H9 (cell line): ENCODE measurements around the gene CDH5. TPM values are rescaled to one million over a fixed set of nuclear protein-coding genes. Genes with fewer than 3 reads are reported as not detected.

Experiments
- DNase-seq: peaks from one replicate; pipeline ENCODE4 v3.0.0-alpha.2; 2017
- H2AFZ ChIP-seq: one replicate; pipeline ENCODE4 v1.6.1; 2013; ENCODE audit warnings: mild to moderate bottlenecking, low read length, control low read depth, moderate library complexity
- H2AK5ac ChIP-seq: 2 replicates; pipeline ENCODE4 v1.6.1; 2013; ENCODE audit warnings: low read length, control low read depth, mixed read lengths; ENCODE audit not compliant: insufficient read length
- H2BK120ac ChIP-seq: one replicate; pipeline ENCODE4 v1.6.1; 2013; ENCODE audit warnings: low read depth, mild to moderate bottlenecking, low read length, control low read depth, inconsistent platforms; ENCODE audit not compliant: poor library complexity, severe bottlenecking
- H2BK12ac ChIP-seq: 2 replicates; pipeline ENCODE4 v1.6.1; 2013; ENCODE audit warnings: low read length, control low read depth, mixed read lengths, low read depth; ENCODE audit not compliant: insufficient read length
- H2BK15ac ChIP-seq: 2 replicates; pipeline ENCODE4 v1.6.1; 2013; ENCODE audit warnings: low read depth, low read length, control low read depth
- H2BK20ac ChIP-seq: one replicate; pipeline ENCODE4 v1.6.1; 2013; ENCODE audit warnings: low read depth, mild to moderate bottlenecking, low read length, control low read depth, inconsistent platforms; ENCODE audit not compliant: poor library complexity, severe bottlenecking
- H2BK5ac ChIP-seq: 2 replicates; pipeline ENCODE4 v1.6.1; 2013; ENCODE audit warnings: low read length, control low read depth, mixed read lengths; ENCODE audit not compliant: insufficient read length
- H3K14ac ChIP-seq: 2 replicates; pipeline ENCODE4 v1.6.1; 2013; ENCODE audit warnings: low read length, control low read depth; ENCODE audit not compliant: insufficient read depth
- H3K18ac ChIP-seq: 2 replicates; pipeline ENCODE4 v1.6.1; 2013; ENCODE audit warnings: low read depth, mild to moderate bottlenecking, mixed read lengths, low read length, control low read depth; ENCODE audit not compliant: insufficient read length
- H3K23ac ChIP-seq: 2 replicates; pipeline ENCODE4 v1.6.1; 2013; ENCODE audit warnings: low read length, control low read depth, mixed read lengths, low read depth; ENCODE audit not compliant: insufficient read length
- H3K23me2 ChIP-seq: 2 replicates; pipeline ENCODE4 v1.6.1; 2013; ENCODE audit warnings: low read depth, mild to moderate bottlenecking, mixed read lengths, low read length, control low read depth; ENCODE audit not compliant: insufficient read length, poor library complexity, severe bottlenecking
- H3K27ac ChIP-seq: 2 replicates; pipeline ENCODE4 v1.5.1; 2013; ENCODE audit warnings: low read length, control low read depth, mixed read lengths, low read depth; ENCODE audit not compliant: insufficient read length
- H3K27me3 ChIP-seq: 2 replicates; pipeline ENCODE4 v1.6.1; 2013; ENCODE audit warnings: low read length, control low read depth, inconsistent platforms; ENCODE audit not compliant: insufficient read depth
- H3K4ac ChIP-seq: 2 replicates; pipeline ENCODE4 v1.6.1; 2013; ENCODE audit warnings: low read depth, mild to moderate bottlenecking, control low read depth, inconsistent platforms, low read length, moderate library complexity
- H3K4me1 ChIP-seq: 2 replicates; pipeline ENCODE4 v1.6.1; 2013; ENCODE audit warnings: low read length, control low read depth, inconsistent platforms; ENCODE audit not compliant: insufficient read depth
- H3K4me2 ChIP-seq: 2 replicates; pipeline ENCODE4 v1.6.1; 2013; ENCODE audit warnings: low read length, control low read depth, mixed read lengths; ENCODE audit not compliant: insufficient read length, insufficient read depth
- H3K56ac ChIP-seq: 2 replicates; pipeline ENCODE4 v1.6.1; 2013; ENCODE audit warnings: low read depth, mild to moderate bottlenecking, mixed read lengths, low read length, control low read depth; ENCODE audit not compliant: insufficient read length
- H3K79me1 ChIP-seq: 2 replicates; pipeline ENCODE4 v1.6.1; 2013; ENCODE audit warnings: low read depth, mild to moderate bottlenecking, moderate library complexity, low read length, control low read depth, inconsistent platforms; ENCODE audit not compliant: insufficient read depth, poor library complexity, severe bottlenecking
- H3K79me2 ChIP-seq: 2 replicates; pipeline ENCODE4 v1.6.1; 2013; ENCODE audit warnings: low read length, control low read depth, inconsistent platforms; ENCODE audit not compliant: insufficient read depth
- H3K9ac ChIP-seq: 2 replicates; pipeline ENCODE4 v1.6.1; 2013; ENCODE audit warnings: low read length, control low read depth, mixed read lengths; ENCODE audit not compliant: insufficient read length; ENCODE audit errors: extremely low read depth
- H3K9me3 ChIP-seq: one replicate; pipeline ENCODE4 v1.6.1; 2013; ENCODE audit warnings: low read depth, low read length, inconsistent platforms; ENCODE audit not compliant: control insufficient read depth
- H3T11ph ChIP-seq: one replicate; pipeline ENCODE4 v1.6.1; 2013; ENCODE audit warnings: mild to moderate bottlenecking, low read length, control low read depth, inconsistent platforms
- H4K20me1 ChIP-seq: one replicate; pipeline ENCODE4 v1.6.1; 2013; ENCODE audit not compliant: control insufficient read depth, insufficient read length, insufficient read depth
- H4K5ac ChIP-seq: 2 replicates; pipeline ENCODE4 v1.6.1; 2013; ENCODE audit warnings: low read depth, mild to moderate bottlenecking, mixed read lengths, low read length, control low read depth; ENCODE audit not compliant: insufficient read length
- H4K8ac ChIP-seq: replicated peaks from 2 replicates; pipeline ENCODE4 v1.6.1; 2013; ENCODE audit warnings: low read length, control low read depth, mixed read lengths, low read depth; ENCODE audit not compliant: insufficient read length
- H4K91ac ChIP-seq: 2 replicates; pipeline ENCODE4 v1.6.1; 2013; ENCODE audit warnings: low read depth, mild to moderate bottlenecking, moderate library complexity, mixed read lengths, low read length, control low read depth; ENCODE audit not compliant: insufficient read length
- H3K27ac Mint-ChIP-seq, 3 experiments: 2 replicates in 2 of 3; 3 replicates in 1 of 3; pipeline ENCODE4 v1.8.0; 2020 to 2021; ENCODE audit warnings: mixed read lengths in 3 of 3, mild to moderate bottlenecking in 1 of 3, moderate library complexity in 1 of 3
- H3K27me3 Mint-ChIP-seq: 2 replicates; pipeline ENCODE4 v1.8.0; 2021; ENCODE audit warnings: low read depth, mild to moderate bottlenecking, moderate library complexity, mixed read lengths
- H3K36me3 Mint-ChIP-seq, 3 experiments: 2 replicates in 2 of 3; 3 replicates in 1 of 3; pipeline ENCODE4 v1.8.0; 2020 to 2021; ENCODE audit warnings: low read depth in 3 of 3, mixed read lengths in 3 of 3; ENCODE audit not compliant: insufficient read depth in 1 of 3
- H3K4me1 Mint-ChIP-seq, 2 experiments: 2 replicates each; pipeline ENCODE4 v1.8.0; 2020; ENCODE audit warnings: mixed read lengths in 2 of 2
- H3K4me3 Mint-ChIP-seq, 2 experiments: 2 replicates in 1 of 2; 3 replicates in 1 of 2; pipeline ENCODE4 v1.8.0; 2020 to 2021; ENCODE audit warnings: mild to moderate bottlenecking in 2 of 2, mixed read lengths in 2 of 2, moderate library complexity in 1 of 2
- H3K9me3 Mint-ChIP-seq, 2 experiments: 2 replicates in 1 of 2; 3 replicates in 1 of 2; pipeline ENCODE4 v1.8.0; 2020; ENCODE audit warnings: mild to moderate bottlenecking in 2 of 2, mixed read lengths in 2 of 2, moderate library complexity in 1 of 2
- WGBS: extraction: QIAGEN DNeasy Blood & Tissue Kit; methylation state at CpG from one replicate; pipeline ENCODE4 v1.1.7; 2013; ENCODE audit warnings: missing lambda C conversion rate, low lambda C conversion rate, mixed read lengths; ENCODE audit not compliant: insufficient read length; ENCODE audit errors: extremely low coverage; 5-methylcytosine and 5-hydroxymethylcytosine counted together
- total RNA-seq: library from RNA; stranded (reverse); gene quantifications from 2 replicates; pipeline ENCODE4 v1.2.1, GENCODE V29; 2021
- TF ChIP-seq, protein P1 (sequence below): fragments of 200-600 bp; sonication (generic); conservative IDR thresholded peaks from 3 replicates; pipeline ENCODE4 v1.8.0; 2021; ENCODE audit warnings: antibody characterized with exemption, mild to moderate bottlenecking

The CDH5 gene
- total RNA-seq, 1 experiment from 2014 or later = 0.20 TPM

DNA sequence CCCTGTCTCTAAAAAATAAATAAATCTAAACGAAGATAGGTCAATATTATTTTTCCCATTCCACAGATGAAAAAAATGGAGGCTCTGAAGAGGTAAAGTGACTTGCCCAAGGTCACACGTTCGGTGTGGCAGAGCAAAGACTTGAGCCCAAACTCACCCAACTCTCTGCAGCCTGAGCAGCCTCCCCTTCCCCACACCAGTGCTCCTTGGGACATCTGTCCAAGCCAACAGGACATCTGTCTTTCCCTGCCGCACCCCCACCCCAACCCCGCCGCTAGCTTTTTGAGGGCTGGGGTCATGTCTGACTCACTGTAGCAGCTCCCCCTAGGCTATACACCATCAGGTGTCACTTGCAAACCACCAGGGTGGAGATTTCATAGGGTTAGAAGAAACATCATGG, 55.4 kb downstream of the CDH5 start:
- no peak overlapping the region for H2AFZ ChIP-seq
- H4K20me1 ChIP-seq = no peaks in the 10 kb centered on the region
- peaks cover 2 to 17% of the 10 kb centered on the region in 2 experiments; a peak in 2 of 4 replicates for H3K4me1 Mint-ChIP-seq
- H3K18ac ChIP-seq = no peak overlapping the region
- H3K27ac Mint-ChIP-seq = no peak overlapping the region
- H3K14ac ChIP-seq = no peak overlapping the region
- H3K9me3 ChIP-seq = no peaks in the 10 kb centered on the region
- no peak for DNase-seq
- no peak overlapping the region for H2AK5ac ChIP-seq
- H3K36me3 Mint-ChIP-seq = peaks cover 0 to 4% (median 2%) of the 10 kb centered on the region in 3 experiments; a peak in 3 of 7 replicates
- H3K4ac ChIP-seq = no peak overlapping the region
- peaks cover 4% of the 10 kb centered on the region in 2 experiments; a peak in 4 of 5 replicates for H3K9me3 Mint-ChIP-seq
- no peak overlapping the region for H3K9ac ChIP-seq
- no peaks in the 10 kb centered on the region for H3K4me1 ChIP-seq
- no peak overlapping the region for H3K4me3 Mint-ChIP-seq
- H3K23ac ChIP-seq = no peak overlapping the region
- H3K27me3 ChIP-seq = peaks cover 21% of the 10 kb centered on the region
- no peak overlapping the region for H2BK15ac ChIP-seq
- no peak overlapping the region for H2BK5ac ChIP-seq
- peaks cover 3% of the 10 kb centered on the region for H3K23me2 ChIP-seq
- no peak overlapping the region for H3T11ph ChIP-seq
- TF ChIP-seq, protein P1, sequence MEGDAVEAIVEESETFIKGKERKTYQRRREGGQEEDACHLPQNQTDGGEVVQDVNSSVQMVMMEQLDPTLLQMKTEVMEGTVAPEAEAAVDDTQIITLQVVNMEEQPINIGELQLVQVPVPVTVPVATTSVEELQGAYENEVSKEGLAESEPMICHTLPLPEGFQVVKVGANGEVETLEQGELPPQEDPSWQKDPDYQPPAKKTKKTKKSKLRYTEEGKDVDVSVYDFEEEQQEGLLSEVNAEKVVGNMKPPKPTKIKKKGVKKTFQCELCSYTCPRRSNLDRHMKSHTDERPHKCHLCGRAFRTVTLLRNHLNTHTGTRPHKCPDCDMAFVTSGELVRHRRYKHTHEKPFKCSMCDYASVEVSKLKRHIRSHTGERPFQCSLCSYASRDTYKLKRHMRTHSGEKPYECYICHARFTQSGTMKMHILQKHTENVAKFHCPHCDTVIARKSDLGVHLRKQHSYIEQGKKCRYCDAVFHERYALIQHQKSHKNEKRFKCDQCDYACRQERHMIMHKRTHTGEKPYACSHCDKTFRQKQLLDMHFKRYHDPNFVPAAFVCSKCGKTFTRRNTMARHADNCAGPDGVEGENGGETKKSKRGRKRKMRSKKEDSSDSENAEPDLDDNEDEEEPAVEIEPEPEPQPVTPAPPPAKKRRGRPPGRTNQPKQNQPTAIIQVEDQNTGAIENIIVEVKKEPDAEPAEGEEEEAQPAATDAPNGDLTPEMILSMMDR = no peak
- H4K8ac ChIP-seq = no peak overlapping the region
- WGBS = no CpG with 5 or more reads among the region's 6 CpGs
- H4K5ac ChIP-seq = no peak overlapping the region
- H3K79me2 ChIP-seq = no peaks in the 10 kb centered on the region
- no peak overlapping the region for H3K4me2 ChIP-seq
- H2BK20ac ChIP-seq = no peak overlapping the region
- H3K79me1 ChIP-seq = no peaks in the 10 kb centered on the region
- peaks cover 79% of the 10 kb centered on the region for H3K27me3 Mint-ChIP-seq
- H3K56ac ChIP-seq = no peak overlapping the region
- H2BK12ac ChIP-seq = no peak overlapping the region
- no peak overlapping the region for H3K27ac ChIP-seq
- H4K91ac ChIP-seq = no peak overlapping the region
- no peak overlapping the region for H2BK120ac ChIP-seq
